ENCODE measurements around the gene APBB1IP.
"Not testable (repeated sequence)": the region's sequence is repeated elsewhere in the genome, so short reads cannot be mapped to it uniquely, and the experiment has no call there.

Gene APBB1IP

GRCh38 chr10:26556748-26557640 is 118.9 kb downstream of the APBB1IP start:
- DNase-seq (ENCODE audit: low spot score) = peak; percentile 63

- DNase-seq (ENCODE audit: low spot score) = no peak
These were observed 119.5 kb downstream of the APBB1IP start for GRCh38 chr10:26557641-26558014.

DNA sequence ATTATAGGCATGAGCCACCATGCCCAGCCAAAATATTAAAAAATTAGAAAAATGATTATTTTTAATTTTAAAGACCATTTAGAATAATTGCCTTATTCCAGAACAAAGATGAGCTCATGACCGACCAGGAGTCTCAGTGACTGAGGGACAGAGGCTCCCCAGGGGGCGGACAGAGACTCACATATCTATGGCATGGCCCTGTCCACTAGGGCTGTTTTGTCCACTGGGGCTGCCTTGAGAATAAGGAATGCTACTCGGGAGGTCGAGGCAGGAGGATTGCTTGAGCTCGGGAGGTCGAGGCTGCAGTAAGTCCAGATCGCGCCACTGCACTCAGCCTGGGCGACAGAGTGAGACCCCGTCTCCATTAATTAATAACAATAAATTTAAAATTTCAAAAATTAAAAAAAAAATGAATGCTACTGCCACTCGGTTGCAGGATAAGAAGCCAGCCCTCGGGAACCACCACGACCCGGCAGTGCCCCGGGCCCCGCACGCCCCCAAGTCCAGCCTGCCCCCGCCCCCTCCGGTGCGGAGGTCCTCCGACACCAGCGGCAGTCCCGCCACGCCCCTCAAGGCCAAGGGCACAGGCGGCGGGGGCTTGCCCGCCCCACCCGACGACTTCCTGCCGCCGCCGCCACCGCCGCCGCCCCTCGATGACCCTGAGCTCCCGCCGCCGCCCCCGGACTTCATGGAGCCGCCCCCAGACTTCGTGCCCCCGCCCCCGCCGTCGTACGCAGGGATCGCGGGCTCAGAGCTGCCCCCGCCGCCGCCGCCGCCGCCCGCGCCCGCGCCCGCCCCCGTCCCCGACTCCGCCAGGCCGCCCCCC is 128.6 kb downstream of the APBB1IP start:
- DNase-seq (ENCODE audit: low spot score) = peak; percentile 72

DNA sequence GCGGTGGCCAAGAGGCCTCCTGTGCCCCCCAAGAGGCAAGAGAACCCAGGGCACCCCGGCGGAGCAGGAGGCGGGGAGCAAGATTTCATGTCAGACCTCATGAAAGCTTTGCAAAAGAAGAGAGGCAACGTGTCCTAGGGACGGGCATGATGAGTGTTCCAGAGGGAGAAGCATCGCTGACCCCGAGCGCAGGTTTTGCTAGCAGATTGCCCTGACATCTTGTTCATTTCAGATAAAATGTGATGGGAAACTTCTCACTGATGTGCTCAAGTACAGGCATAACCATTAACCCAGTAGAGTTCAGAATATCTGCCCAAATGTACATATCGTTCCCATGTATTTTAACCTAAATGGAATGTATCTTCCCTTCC is 129.2 kb downstream of the APBB1IP start:
- no peak for DNase-seq (ENCODE audit: low spot score)

DNA sequence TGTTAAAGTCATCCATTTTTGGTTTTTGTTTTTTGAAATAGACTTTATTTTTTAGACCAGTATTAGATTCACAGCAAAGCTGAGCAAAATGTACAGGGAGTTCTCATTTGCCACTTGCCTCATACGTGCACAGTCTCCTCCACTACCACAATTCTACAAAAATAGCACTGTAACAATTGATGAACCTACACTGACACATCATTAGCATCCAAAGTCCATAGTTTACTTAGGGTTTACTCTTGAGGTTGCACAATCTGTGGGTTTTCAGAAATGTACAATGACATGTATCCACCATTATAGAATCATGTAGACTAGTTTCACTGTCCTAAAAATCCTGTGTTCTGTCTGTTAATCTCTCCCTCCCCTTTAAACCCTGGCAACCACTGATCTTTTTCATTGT is 133.5 kb downstream of the APBB1IP start:
- DNase-seq (ENCODE audit: low spot score) = no peak

- no peak for DNase-seq (ENCODE audit: low spot score)
These were observed 135.5 kb downstream of the APBB1IP start for GRCh38 chr10:26573674-26574073.

DNA sequence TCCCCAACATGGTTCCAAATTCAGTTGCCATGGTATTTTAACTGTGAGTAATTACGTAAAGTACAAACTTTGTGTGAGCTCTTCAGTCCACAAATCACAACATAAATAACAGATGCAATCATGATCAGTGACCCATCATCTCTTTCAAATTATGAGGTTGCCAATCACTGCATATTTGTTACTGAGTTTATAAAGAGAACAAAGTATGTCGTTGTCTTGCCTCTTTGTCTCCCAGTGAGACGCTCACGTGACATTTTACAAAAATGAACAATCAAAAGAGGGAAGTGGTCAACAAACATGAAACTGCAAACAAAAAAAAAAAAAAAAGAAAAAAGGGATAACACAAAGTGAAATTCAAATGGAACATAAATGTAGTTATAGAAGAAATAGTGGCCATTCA is 136.6 kb downstream of the APBB1IP start:
- DNase-seq (ENCODE audit: low spot score) = no peak

DNA sequence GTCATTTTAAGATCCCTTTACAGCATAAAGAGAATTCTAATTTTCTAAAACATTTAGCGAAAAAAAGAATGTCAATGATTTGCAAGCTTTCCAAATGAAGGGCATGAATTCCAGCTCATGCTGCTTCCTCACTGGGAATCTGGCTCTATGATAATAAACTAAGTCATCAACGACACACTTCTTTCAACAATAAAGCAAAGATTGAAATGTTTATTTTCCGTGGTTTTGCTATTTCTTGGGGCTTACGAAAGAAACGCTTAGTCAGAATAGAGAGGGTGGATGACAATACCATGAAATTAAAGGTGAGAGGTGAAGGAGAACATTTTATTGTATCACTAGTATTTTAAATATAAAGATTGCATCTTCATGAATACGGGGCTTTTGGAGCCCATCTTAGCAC is 140.2 kb downstream of the APBB1IP start:
- not testable (repeated sequence) for DNase-seq (ENCODE audit: low spot score)

GRCh38 chr10:26579256-26580063 is 141.3 kb downstream of the APBB1IP start:
- DNase-seq (ENCODE audit: low spot score) = no peak

DNA sequence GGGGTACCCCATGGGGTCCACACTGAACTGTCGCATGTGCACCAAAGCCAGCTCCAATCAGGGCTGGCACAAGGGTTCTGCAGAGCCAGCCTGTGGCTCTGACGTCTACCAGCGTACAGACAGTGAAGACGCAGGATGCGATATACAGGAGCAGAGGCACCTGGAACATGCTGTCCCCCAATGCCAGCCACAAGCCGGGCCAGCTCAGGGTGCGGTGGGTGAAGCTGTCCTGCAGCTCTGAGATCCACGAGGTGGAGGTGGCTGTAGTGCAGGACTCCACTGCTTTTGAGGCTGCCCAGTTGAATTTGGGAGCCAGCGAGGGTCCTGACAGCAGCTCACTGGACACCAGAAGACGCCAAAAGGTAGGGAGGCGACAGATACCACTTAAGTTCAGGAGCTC is 148.1 kb downstream of the APBB1IP start:
- DNase-seq (ENCODE audit: low spot score) = no peak

- no peak for DNase-seq (ENCODE audit: low spot score)
These were observed 150.5 kb downstream of the APBB1IP start for GRCh38 chr10:26588611-26589010.

- DNase-seq (ENCODE audit: low spot score) = not testable (repeated sequence)
These were observed 151.7 kb downstream of the APBB1IP start for GRCh38 chr10:26589813-26590212.

GRCh38 chr10:26593896-26594295 is 155.8 kb downstream of the APBB1IP start:
- peak; percentile 54 for DNase-seq (ENCODE audit: low spot score)

DNA sequence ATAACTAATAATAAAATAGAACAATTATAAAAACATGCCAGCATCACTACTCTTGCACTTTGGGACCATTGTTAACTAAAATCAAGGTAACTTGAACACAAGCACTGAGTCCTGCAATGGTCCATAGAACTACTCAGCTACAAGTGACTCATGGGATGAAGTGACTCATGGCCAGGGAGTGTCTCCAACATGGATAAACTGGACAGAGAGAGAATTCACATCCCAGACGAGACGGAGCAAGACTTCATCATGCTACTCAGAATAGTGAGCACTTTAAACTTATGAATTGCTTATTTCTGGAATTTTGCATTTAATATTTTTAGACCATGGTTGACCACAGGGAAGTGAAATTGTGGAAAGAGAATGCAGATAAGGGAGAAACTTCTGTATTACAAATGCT is 165.1 kb downstream of the APBB1IP start:
- not testable (repeated sequence) for DNase-seq (ENCODE audit: low spot score)

GRCh38 chr10:26604320-26605093 is 166.4 kb downstream of the APBB1IP start:
- not testable (repeated sequence) for DNase-seq (ENCODE audit: low spot score)

- DNase-seq (ENCODE audit: low spot score) = peak; percentile 14
These were observed 168.3 kb downstream of the APBB1IP start for GRCh38 chr10:26606389-26606877.

DNA sequence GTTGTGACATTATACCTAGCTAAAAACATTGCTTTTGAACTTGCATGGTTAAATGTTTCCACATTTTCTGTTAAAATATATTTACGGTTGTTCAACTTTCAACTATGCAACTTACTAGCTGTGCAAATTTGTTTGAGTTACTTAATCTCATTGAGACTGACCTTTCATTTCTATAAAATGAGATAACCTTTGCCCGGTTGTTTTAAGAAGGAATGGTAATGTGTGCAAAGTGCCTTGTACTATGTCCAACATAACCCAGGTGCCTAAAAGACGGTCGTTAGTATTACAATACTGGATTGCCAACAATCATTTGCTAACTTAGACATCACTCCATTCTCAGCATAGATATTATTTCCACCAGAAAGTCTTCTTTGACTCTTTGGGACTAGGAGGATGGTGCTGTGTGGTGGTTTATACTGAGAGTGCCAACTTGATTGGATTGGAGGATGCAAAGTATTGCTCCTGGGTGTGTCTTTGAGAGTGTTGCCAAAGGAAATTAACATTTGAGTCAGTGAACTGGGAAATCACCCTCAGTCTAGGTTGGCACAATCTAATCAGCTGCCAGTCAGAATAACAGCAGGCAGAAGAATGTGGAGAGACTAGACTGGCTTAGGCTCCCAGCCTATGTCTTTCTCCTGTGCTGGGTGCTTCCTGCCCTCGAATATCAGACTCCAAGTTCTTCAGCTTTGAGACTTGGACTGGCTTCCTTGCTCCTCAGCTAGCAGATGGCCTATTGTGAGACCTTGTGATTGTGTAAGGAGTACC is 174.2 kb downstream of the APBB1IP start:
- DNase-seq (ENCODE audit: low spot score) = no peak

Data from iPS-NIHi11 (cell line).